PC-3 (cell line): ENCODE results near the gene TSC22D2.

Experiments used
- EZH2phosphoT487 ChIP-seq: fragments of 300-600 bp; sonication (generic); IDR thresholded peaks from 2 replicates; pipeline ENCODE4 v1.6.1; 2018; ENCODE audit warnings: mild to moderate bottlenecking, antibody characterized with exemption, low read length, borderline replicate concordance
- TF ChIP-seq, protein P1 (sequence below): fragments of 300-600 bp; sonication (generic); conservative IDR thresholded peaks from 2 replicates; pipeline ENCODE4 v1.5.1; 2017; ENCODE audit warnings: antibody characterized with exemption, low read depth, mild to moderate bottlenecking, low read length

DNA sequence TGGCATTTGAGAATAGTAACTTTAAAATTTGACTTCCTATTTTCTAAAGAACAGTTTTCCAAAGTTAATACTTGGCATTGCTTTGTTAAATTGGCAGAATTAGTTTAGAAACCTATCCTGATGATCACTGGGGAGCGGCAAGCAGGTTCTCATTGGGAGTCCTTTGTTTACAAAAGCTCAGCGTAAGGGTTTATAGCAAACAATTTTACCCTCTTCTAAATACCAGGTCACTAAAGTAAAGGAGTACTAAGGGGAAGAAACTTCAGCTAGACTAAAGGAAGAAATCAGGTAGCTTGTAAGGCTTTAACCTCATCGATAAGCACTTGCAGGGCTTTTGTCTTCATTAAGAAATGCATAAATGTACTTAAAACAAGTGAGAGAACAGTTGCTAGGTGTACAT is 18.2 kb downstream of the TSC22D2 start:
- no peak for TF ChIP-seq EZH2phosphoT487
- TF ChIP-seq, protein P1, sequence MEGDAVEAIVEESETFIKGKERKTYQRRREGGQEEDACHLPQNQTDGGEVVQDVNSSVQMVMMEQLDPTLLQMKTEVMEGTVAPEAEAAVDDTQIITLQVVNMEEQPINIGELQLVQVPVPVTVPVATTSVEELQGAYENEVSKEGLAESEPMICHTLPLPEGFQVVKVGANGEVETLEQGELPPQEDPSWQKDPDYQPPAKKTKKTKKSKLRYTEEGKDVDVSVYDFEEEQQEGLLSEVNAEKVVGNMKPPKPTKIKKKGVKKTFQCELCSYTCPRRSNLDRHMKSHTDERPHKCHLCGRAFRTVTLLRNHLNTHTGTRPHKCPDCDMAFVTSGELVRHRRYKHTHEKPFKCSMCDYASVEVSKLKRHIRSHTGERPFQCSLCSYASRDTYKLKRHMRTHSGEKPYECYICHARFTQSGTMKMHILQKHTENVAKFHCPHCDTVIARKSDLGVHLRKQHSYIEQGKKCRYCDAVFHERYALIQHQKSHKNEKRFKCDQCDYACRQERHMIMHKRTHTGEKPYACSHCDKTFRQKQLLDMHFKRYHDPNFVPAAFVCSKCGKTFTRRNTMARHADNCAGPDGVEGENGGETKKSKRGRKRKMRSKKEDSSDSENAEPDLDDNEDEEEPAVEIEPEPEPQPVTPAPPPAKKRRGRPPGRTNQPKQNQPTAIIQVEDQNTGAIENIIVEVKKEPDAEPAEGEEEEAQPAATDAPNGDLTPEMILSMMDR, result no peak
